Measurements from ENCODE around the gene RPL37. TPM values are rescaled to one million over a fixed set of nuclear protein-coding genes. Genes with fewer than 3 reads are reported as not detected.

Gene RPL37
- total RNA-seq, 1 donor from 2014 or later, result 1,090 TPM

DNA sequence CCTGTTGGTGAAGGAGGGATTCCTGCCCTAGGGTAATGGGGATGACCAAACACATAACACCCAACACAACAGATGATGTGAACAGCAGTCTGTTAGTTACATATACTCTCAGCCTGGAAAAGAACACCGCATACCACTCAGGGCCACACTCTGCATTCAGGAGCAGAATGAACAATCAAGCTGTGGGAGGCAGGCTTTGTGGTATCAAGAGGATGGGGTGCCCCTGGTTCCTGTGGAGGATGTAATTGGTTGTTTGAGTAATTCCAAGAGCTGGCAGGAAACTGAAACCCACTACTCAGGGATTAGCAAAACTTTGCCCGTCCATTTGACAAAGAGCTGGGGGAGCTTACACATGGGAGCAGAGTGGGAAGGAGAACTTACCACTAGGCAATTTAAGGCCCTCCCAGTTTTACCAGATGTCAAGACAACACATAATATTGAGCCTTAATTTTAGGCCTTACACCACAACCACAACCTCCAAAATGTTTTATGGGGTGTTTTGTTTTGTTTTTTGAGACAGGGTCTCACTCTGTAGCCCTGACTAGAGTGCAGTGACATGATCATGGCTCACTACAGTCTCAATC, 21.2 kb downstream of the RPL37 start:
- Mint-ChIP-seq H3K27me3 (ENCODE audit: low read depth, unreplicated experiment) (no peaks in the 10 kb centered on the region), H3K27ac (ENCODE audit: unreplicated experiment) (no peak overlapping the region), H3K4me3 (ENCODE audit: unreplicated experiment) (no peak overlapping the region), H3K4me1 (ENCODE audit: low read depth, unreplicated experiment) (peaks cover under 1% of the 10 kb centered on the region), H3K9me3 (ENCODE audit: unreplicated experiment) (no peaks in the 10 kb centered on the region), H3K36me3 (ENCODE audit: low read depth, unreplicated experiment) (no peaks in the 10 kb centered on the region)
- Histone ChIP-seq H3K9me3 (ENCODE audit: insufficient read depth, low read depth, low read length) (no peaks in the 10 kb centered on the region), H3K9ac (ENCODE audit: low read length) (no peak overlapping the region), H2AFZ (ENCODE audit: low read depth, low read length) (no peak overlapping the region), H3K79me2 (ENCODE audit: insufficient read depth, low read length) (no peaks in the 10 kb centered on the region), H3K4me1 (ENCODE audit: insufficient read depth, low read length) (peaks cover under 1% of the 10 kb centered on the region), H3K27ac (ENCODE audit: low read depth, low read length) (no peak overlapping the region), H4K20me1 (ENCODE audit: insufficient read depth, low read length) (no peaks in the 10 kb centered on the region), H3K27me3 (ENCODE audit: insufficient read depth, low read length) (no peaks in the 10 kb centered on the region), H3K4me3 (ENCODE audit: insufficient read depth, low read depth, low read length) (no peak overlapping the region), H3K36me3 (ENCODE audit: insufficient read depth, low read length) (no peaks in the 10 kb centered on the region), H3K4me2 (ENCODE audit: low read length) (no peak overlapping the region)
- FAIRE-seq (peak; percentile 32), DNase-seq (ENCODE audit: low read depth) (no peak)
- no peak for TF ChIP-seq EZH2 (IDR thresholded peaks at IDR 0.05; ENCODE audit: insufficient read depth, low read length)
- TF ChIP-seq, protein P1, sequence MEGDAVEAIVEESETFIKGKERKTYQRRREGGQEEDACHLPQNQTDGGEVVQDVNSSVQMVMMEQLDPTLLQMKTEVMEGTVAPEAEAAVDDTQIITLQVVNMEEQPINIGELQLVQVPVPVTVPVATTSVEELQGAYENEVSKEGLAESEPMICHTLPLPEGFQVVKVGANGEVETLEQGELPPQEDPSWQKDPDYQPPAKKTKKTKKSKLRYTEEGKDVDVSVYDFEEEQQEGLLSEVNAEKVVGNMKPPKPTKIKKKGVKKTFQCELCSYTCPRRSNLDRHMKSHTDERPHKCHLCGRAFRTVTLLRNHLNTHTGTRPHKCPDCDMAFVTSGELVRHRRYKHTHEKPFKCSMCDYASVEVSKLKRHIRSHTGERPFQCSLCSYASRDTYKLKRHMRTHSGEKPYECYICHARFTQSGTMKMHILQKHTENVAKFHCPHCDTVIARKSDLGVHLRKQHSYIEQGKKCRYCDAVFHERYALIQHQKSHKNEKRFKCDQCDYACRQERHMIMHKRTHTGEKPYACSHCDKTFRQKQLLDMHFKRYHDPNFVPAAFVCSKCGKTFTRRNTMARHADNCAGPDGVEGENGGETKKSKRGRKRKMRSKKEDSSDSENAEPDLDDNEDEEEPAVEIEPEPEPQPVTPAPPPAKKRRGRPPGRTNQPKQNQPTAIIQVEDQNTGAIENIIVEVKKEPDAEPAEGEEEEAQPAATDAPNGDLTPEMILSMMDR (IDR thresholded peaks at IDR 0.05; ENCODE audit: insufficient read depth, low read depth, low read length), result no peak

DNA sequence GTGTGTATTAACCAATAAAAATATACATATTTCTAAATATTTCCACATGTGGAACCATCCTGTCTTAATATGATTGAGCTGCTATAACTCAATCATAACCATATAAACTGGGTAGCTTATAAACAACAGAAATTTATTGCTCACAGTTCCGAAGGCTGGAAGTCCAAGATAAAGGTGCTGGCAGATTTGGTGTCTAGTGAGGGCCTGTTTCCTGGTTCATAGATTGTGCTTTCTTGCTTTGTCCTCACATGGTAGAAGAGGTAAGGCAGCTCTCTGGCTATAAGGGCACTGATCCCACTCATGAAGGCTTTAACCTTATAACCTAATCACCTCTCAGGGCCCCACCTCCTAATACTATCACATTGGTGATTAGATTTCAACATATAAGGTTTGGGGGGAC, 22.9 kb downstream of the RPL37 start:
- Histone ChIP-seq H3K9me3 (ENCODE audit: insufficient read depth, low read depth, low read length) (no peaks in the 10 kb centered on the region), H3K4me1 (ENCODE audit: insufficient read depth, low read length) (peaks cover 10% of the 10 kb centered on the region), H3K4me2 (ENCODE audit: low read length) (no peak overlapping the region), H2AFZ (ENCODE audit: low read depth, low read length) (no peak overlapping the region), H4K20me1 (ENCODE audit: insufficient read depth, low read length) (no peaks in the 10 kb centered on the region), H3K9ac (ENCODE audit: low read length) (no peak overlapping the region), H3K27ac (ENCODE audit: low read depth, low read length) (no peak overlapping the region), H3K27me3 (ENCODE audit: insufficient read depth, low read length) (no peaks in the 10 kb centered on the region), H3K4me3 (ENCODE audit: insufficient read depth, low read depth, low read length) (no peak overlapping the region), H3K79me2 (ENCODE audit: insufficient read depth, low read length) (no peaks in the 10 kb centered on the region), H3K36me3 (ENCODE audit: insufficient read depth, low read length) (no peaks in the 10 kb centered on the region)
- no peaks in the 10 kb centered on the region for H3K27me3 Mint-ChIP-seq (ENCODE audit: low read depth, unreplicated experiment)
- no peak for FAIRE-seq
- TF ChIP-seq EZH2 (IDR thresholded peaks at IDR 0.05; ENCODE audit: insufficient read depth, low read length), result no peak
- TF ChIP-seq, protein P1 (IDR thresholded peaks at IDR 0.05; ENCODE audit: insufficient read depth, low read depth, low read length), result no peak
- peaks cover 10% of the 10 kb centered on the region for H3K4me1 Mint-ChIP-seq (ENCODE audit: low read depth, unreplicated experiment)
- H3K36me3 Mint-ChIP-seq (ENCODE audit: low read depth, unreplicated experiment), result no peaks in the 10 kb centered on the region
- H3K9me3 Mint-ChIP-seq (ENCODE audit: unreplicated experiment), result no peaks in the 10 kb centered on the region
- DNase-seq (ENCODE audit: low read depth), result no peak
- no peak overlapping the region for H3K27ac Mint-ChIP-seq (ENCODE audit: unreplicated experiment)
- H3K4me3 Mint-ChIP-seq (ENCODE audit: unreplicated experiment), result no peak overlapping the region

DNA sequence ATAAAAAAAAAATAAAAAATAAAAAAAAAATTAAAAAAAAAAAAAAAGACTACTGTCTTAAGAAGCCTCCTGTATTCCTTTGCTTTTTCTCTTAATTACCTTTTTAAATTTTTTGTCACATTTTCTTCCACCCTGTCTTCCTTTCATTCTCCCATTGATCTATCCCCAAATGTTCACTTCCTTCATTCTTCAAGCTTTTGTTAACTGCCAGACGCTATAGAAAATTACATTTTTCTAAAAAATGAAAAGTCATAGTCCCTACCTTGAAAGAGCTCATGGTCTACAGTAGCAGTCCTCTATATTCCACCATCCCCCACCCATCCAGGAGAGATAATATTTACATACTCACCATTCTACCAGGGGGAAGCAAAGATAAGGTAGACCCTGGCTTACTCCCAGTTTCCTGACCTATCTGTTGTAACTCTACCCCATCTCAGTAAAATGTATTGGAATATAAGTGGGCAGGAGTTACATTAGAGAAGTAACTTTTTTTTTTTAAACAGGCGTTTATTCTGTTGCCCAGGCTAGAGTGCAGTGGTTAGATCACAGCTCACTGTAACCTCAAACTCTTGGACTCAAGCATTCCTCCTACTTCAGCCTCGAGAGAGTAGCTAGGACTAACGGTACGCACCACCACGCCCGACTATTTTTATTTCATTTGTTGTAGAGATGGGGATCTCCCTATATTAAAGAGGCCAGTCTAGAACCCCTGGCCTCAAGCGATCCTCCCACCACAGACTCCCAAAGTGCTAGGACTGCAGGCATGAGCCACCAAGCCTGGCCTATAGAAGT, 33.1 kb downstream of the RPL37 start:
- H3K4me2 ChIP-seq (ENCODE audit: low read length), result no peak overlapping the region
- peaks cover 6% of the 10 kb centered on the region for H3K79me2 ChIP-seq (ENCODE audit: insufficient read depth, low read length)
- H3K4me3 ChIP-seq (ENCODE audit: insufficient read depth, low read depth, low read length), result no peak overlapping the region
- TF ChIP-seq, protein P1 (IDR thresholded peaks at IDR 0.05; ENCODE audit: insufficient read depth, low read depth, low read length), result no peak
- TF ChIP-seq EZH2 (IDR thresholded peaks at IDR 0.05; ENCODE audit: insufficient read depth, low read length), result no peak
- no peak overlapping the region for H3K27ac ChIP-seq (ENCODE audit: low read depth, low read length)
- Mint-ChIP-seq H3K36me3 (ENCODE audit: low read depth, unreplicated experiment) (no peaks in the 10 kb centered on the region), H3K4me3 (ENCODE audit: unreplicated experiment) (no peak overlapping the region), H3K27me3 (ENCODE audit: low read depth, unreplicated experiment) (no peaks in the 10 kb centered on the region), H3K27ac (ENCODE audit: unreplicated experiment) (no peak overlapping the region), H3K9me3 (ENCODE audit: unreplicated experiment) (no peaks in the 10 kb centered on the region), H3K4me1 (ENCODE audit: low read depth, unreplicated experiment) (no peaks in the 10 kb centered on the region)
- FAIRE-seq (no peak), DNase-seq (ENCODE audit: low read depth) (no peak)
- peaks cover 4% of the 10 kb centered on the region for H4K20me1 ChIP-seq (ENCODE audit: insufficient read depth, low read length)
- no peaks in the 10 kb centered on the region for H3K4me1 ChIP-seq (ENCODE audit: insufficient read depth, low read length)
- no peaks in the 10 kb centered on the region for H3K27me3 ChIP-seq (ENCODE audit: insufficient read depth, low read length)
- H3K9ac ChIP-seq (ENCODE audit: low read length), result no peak overlapping the region
- no peaks in the 10 kb centered on the region for H3K9me3 ChIP-seq (ENCODE audit: insufficient read depth, low read depth, low read length)
- no peaks in the 10 kb centered on the region for H3K36me3 ChIP-seq (ENCODE audit: insufficient read depth, low read length)
- no peak overlapping the region for H2AFZ ChIP-seq (ENCODE audit: low read depth, low read length)
